Uterus (tissue), 2 donors: Measurements from ENCODE around the gene HRH3.

Experiments
- POLR2A ChIP-seq, 2 donors: fragments of 450-650 bp; IDR thresholded peaks; one replicate each; pipeline ENCODE4 v1.6.1; 2016; ENCODE audit warnings: antibody characterized with exemption in 2 of 2, mild to moderate bottlenecking in 1 of 2, moderate library complexity in 1 of 2
- TF ChIP-seq, protein P1 (sequence below), 4 experiments: fragments of 200-600 bp in 2 of 4; fragments of 450-650 bp in 2 of 4; sonication (generic) in 2 of 4; IDR thresholded peaks; one replicate each; pipeline ENCODE4 v1.5.1; 2016 to 2019; ENCODE audit warnings: antibody characterized with exemption in 4 of 4, mild to moderate bottlenecking in 2 of 4, moderate library complexity in 1 of 4

- TF ChIP-seq, protein P1, sequence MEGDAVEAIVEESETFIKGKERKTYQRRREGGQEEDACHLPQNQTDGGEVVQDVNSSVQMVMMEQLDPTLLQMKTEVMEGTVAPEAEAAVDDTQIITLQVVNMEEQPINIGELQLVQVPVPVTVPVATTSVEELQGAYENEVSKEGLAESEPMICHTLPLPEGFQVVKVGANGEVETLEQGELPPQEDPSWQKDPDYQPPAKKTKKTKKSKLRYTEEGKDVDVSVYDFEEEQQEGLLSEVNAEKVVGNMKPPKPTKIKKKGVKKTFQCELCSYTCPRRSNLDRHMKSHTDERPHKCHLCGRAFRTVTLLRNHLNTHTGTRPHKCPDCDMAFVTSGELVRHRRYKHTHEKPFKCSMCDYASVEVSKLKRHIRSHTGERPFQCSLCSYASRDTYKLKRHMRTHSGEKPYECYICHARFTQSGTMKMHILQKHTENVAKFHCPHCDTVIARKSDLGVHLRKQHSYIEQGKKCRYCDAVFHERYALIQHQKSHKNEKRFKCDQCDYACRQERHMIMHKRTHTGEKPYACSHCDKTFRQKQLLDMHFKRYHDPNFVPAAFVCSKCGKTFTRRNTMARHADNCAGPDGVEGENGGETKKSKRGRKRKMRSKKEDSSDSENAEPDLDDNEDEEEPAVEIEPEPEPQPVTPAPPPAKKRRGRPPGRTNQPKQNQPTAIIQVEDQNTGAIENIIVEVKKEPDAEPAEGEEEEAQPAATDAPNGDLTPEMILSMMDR (IDR thresholded peaks at IDR 0.05), result no peak
- TF ChIP-seq POLR2A (IDR thresholded peaks at IDR 0.05), result no peak
These were observed 839 bp upstream of the HRH3 start for GRCh38 chr20:62220666-62221568.
